ENCODE measurements around the gene MAGI2. TPM values are rescaled to one million over a fixed set of nuclear protein-coding genes. Genes with fewer than 3 reads are reported as not detected.

The MAGI2 gene
- total RNA-seq, 1 donor from 2014 or later = 6.9 TPM

- intact Hi-C loops (cut with DNase I) = no loop called here
- no peak for DNase-seq (ENCODE audit: extremely low spot score in 2 of 2)
- no peaks in the 10 kb centered on the region for H3K9me3 ChIP-seq
- H3K36me3 ChIP-seq = no peaks in the 10 kb centered on the region
- no peak for TF ChIP-seq CTCF (IDR thresholded peaks at IDR 0.05)
- TF ChIP-seq POLR2AphosphoS5 (IDR thresholded peaks at IDR 0.05; ENCODE audit: insufficient read depth in 1 of 2, low read depth in 1 of 2) = no peak
- TF ChIP-seq POLR2A (IDR thresholded peaks at IDR 0.05) = no peak
- no peak overlapping the region for H3K27ac ChIP-seq
- H3K4me1 ChIP-seq = no peaks in the 10 kb centered on the region
- no peak overlapping the region for H3K4me3 ChIP-seq
- H3K27me3 ChIP-seq = no peaks in the 10 kb centered on the region
Observed at GRCh38 chr7:78370936-78371335, 1082.5 kb downstream of the MAGI2 start.

- Histone ChIP-seq H3K27me3 (no peaks in the 10 kb centered on the region), H3K27ac (no peak overlapping the region), H3K4me3 (no peak overlapping the region), H3K36me3 (no peaks in the 10 kb centered on the region), H3K9me3 (no peaks in the 10 kb centered on the region), H3K4me1 (no peaks in the 10 kb centered on the region)
- intact Hi-C loops (cut with DNase I) = no loop called here
- no peak for DNase-seq (ENCODE audit: extremely low spot score in 2 of 2)
- no peak for TF ChIP-seq CTCF (IDR thresholded peaks at IDR 0.05)
- TF ChIP-seq POLR2A (IDR thresholded peaks at IDR 0.05) = no peak
- TF ChIP-seq POLR2AphosphoS5 (IDR thresholded peaks at IDR 0.05; ENCODE audit: insufficient read depth in 1 of 2, low read depth in 1 of 2) = no peak
Observed at GRCh38 chr7:78368771-78369170, 1084.7 kb downstream of the MAGI2 start.

- H3K4me1 ChIP-seq = no peaks in the 10 kb centered on the region
- H3K4me3 ChIP-seq = no peak overlapping the region
- no peak for DNase-seq (ENCODE audit: extremely low spot score in 2 of 2)
- H3K27ac ChIP-seq = no peak overlapping the region
- intact Hi-C loops (cut with DNase I) = no loop called here
- no peaks in the 10 kb centered on the region for H3K27me3 ChIP-seq
- H3K9me3 ChIP-seq = no peaks in the 10 kb centered on the region
- H3K36me3 ChIP-seq = no peaks in the 10 kb centered on the region
- TF ChIP-seq CTCF (IDR thresholded peaks at IDR 0.05) (no peak), POLR2A (IDR thresholded peaks at IDR 0.05) (no peak), POLR2AphosphoS5 (IDR thresholded peaks at IDR 0.05; ENCODE audit: insufficient read depth in 1 of 2, low read depth in 1 of 2) (no peak)
Observed at GRCh38 chr7:78367280-78367773, 1086.1 kb downstream of the MAGI2 start.

GRCh38 chr7:78363866-78364265 lies 1089.6 kb downstream of the MAGI2 start:
- Histone ChIP-seq H3K4me3 (no peak overlapping the region), H3K4me1 (no peaks in the 10 kb centered on the region), H3K27me3 (no peaks in the 10 kb centered on the region), H3K36me3 (no peaks in the 10 kb centered on the region), H3K27ac (no peak overlapping the region), H3K9me3 (no peaks in the 10 kb centered on the region)
- TF ChIP-seq POLR2AphosphoS5 (IDR thresholded peaks at IDR 0.05; ENCODE audit: insufficient read depth in 1 of 2, low read depth in 1 of 2) (no peak), CTCF (IDR thresholded peaks at IDR 0.05) (no peak), POLR2A (IDR thresholded peaks at IDR 0.05) (no peak)
- intact Hi-C loops (cut with DNase I) = no loop called here
- DNase-seq (ENCODE audit: extremely low spot score in 2 of 2) = no peak

GRCh38 chr7:78359836-78360235 lies 1093.6 kb downstream of the MAGI2 start:
- Histone ChIP-seq H3K27ac (no peak overlapping the region), H3K4me3 (no peak overlapping the region), H3K36me3 (no peaks in the 10 kb centered on the region), H3K9me3 (no peaks in the 10 kb centered on the region), H3K4me1 (no peaks in the 10 kb centered on the region), H3K27me3 (no peaks in the 10 kb centered on the region)
- DNase-seq (ENCODE audit: extremely low spot score in 2 of 2) = no peak
- TF ChIP-seq CTCF (IDR thresholded peaks at IDR 0.05) = no peak
- intact Hi-C loops (cut with DNase I) = no loop called here
